Stomach (tissue), 9 donors: ENCODE measurements around the gene CDCP2. TPM values are rescaled to one million over a fixed set of nuclear protein-coding genes. Genes with fewer than 3 reads are reported as not detected.

Experiments
- DNase-seq, 2 donors: peaks; one replicate each; pipeline versions ENCODE4 v3.0.0 to v3.0.0-alpha.2; 2013 to 2019
- H3K27ac ChIP-seq, 5 donors: fragments of 200-600 bp in 4 of 5; sonication (generic) in 4 of 5; one replicate each; pipeline ENCODE4 v1.5.1; 2013 to 2019; ENCODE audit warnings: mild to moderate bottlenecking in 1 of 5, moderate library complexity in 1 of 5
- H3K27me3 ChIP-seq, 3 donors: fragments of 200-600 bp; sonication (generic); one replicate each; pipeline ENCODE4 v1.5.1; 2017 to 2019; ENCODE audit warnings: mixed run types in 1 of 3
- H3K36me3 ChIP-seq, 4 donors: fragments of 200-600 bp; sonication (generic); 1 replicate in 3 of 4; 2 replicates in 1 of 4; pipeline ENCODE4 v1.5.1; 2016 to 2019
- H3K4me1 ChIP-seq, 4 donors: fragments of 200-600 bp; sonication (generic); one replicate each; pipeline ENCODE4 v1.5.1; 2016 to 2019
- H3K4me3 ChIP-seq, 4 donors: fragments of 200-600 bp; sonication (generic) in 3 of 4; one replicate each; pipeline ENCODE4 v1.5.1; 2016 to 2019; ENCODE audit warnings: mild to moderate bottlenecking in 1 of 4
- H3K9me3 ChIP-seq, 4 donors: fragments of 200-600 bp; sonication (generic); one replicate each; pipeline ENCODE4 v1.5.1; 2016 to 2019
- CTCF ChIP-seq, 7 experiments: fragments of 450-650 bp in 4 of 7; fragments of 200-600 bp in 3 of 7; sonication (generic) in 3 of 7; IDR thresholded peaks; one replicate each; pipeline ENCODE4 v1.5.1; 2016 to 2019; ENCODE audit warnings: antibody characterized with exemption in 7 of 7, control low read depth in 2 of 7, mild to moderate bottlenecking in 1 of 7
- EP300 ChIP-seq: sonication (generic); formaldehyde crosslinking; IDR thresholded peaks from one replicate; pipeline ENCODE4 v1.6.1; 2017; ENCODE audit warnings: antibody characterized with exemption
- POLR2A ChIP-seq, 4 donors: fragments of 450-650 bp; IDR thresholded peaks; one replicate each; pipeline ENCODE4 v1.6.1; 2016; ENCODE audit warnings: antibody characterized with exemption in 4 of 4, control low read depth in 2 of 4, mild to moderate bottlenecking in 1 of 4, moderate library complexity in 1 of 4
- POLR2AphosphoS5 ChIP-seq, 3 donors: sonication (generic); formaldehyde crosslinking; IDR thresholded peaks; one replicate each; pipeline ENCODE4 v1.6.1; 2016; ENCODE audit warnings: antibody characterized with exemption in 3 of 3
- WGBS, 5 donors: extraction: QIAGEN DNeasy Blood & Tissue Kit in 3 of 5; methylation state at CpG; one replicate each; pipeline versions ENCODE4 v1.1.5 to v1.1.7; 2013 to 2018; 5-methylcytosine and 5-hydroxymethylcytosine counted together
- intact Hi-C: fragments of 100-400 bp; cut with DNase I; formaldehyde crosslinking; loops from one replicate; pipeline ENCODE4 v1.15.1; 2023; ENCODE audit warnings: low total_unique reads
- polyA plus RNA-seq, 3 donors: library from polyadenylated mRNA; stranded (reverse); fragments of 200-250 nt; gene quantifications; one replicate each; pipeline ENCODE4 v1.2.3, GENCODE V29; 2013
- total RNA-seq, 5 donors: library from RNA; depleted of rRNA; stranded (reverse); fragments of >200 nt; gene quantifications; one replicate each; pipeline versions ENCODE4 v1.1.0 to v1.2.3, GENCODE V29; 2014 to 2016
- donor health status: healthy with polysubstance abuse.
- donor health status: Bipolar disorder and iron deficiency.
- donor health status: healthy.

Gene CDCP2
- total and polyA plus RNA-seq, 8 donors = 0.18 to 0.58 TPM; not detected in 6

GRCh38 chr1:54112027-54112426 is 40.8 kb downstream of the CDCP2 start:
- H3K4me3 ChIP-seq = no peak overlapping the region
- no peak for DNase-seq
- peaks cover 0 to 17% (median 9%) of the 10 kb centered on the region in 4 donors for H3K4me1 ChIP-seq
- intact Hi-C loops = no loop called here
- TF ChIP-seq EP300 (no peak), POLR2A (IDR thresholded peaks at IDR 0.05) (no peak), CTCF (IDR thresholded peaks at IDR 0.05) (no peak)
- 92 to 96% (median 94%) methylated on average over 7 of the region's 7 CpGs for WGBS, 5 donors
- no peaks in the 10 kb centered on the region for H3K9me3 ChIP-seq
- H3K27ac ChIP-seq = no peak overlapping the region
- no peaks in the 10 kb centered on the region for H3K36me3 ChIP-seq
- H3K27me3 ChIP-seq = no peaks in the 10 kb centered on the region

GRCh38 chr1:54111624-54112023 is 41.2 kb downstream of the CDCP2 start:
- no peaks in the 10 kb centered on the region for H3K27me3 ChIP-seq
- no peak overlapping the region for H3K27ac ChIP-seq
- no peak overlapping the region for H3K4me3 ChIP-seq
- no peaks in the 10 kb centered on the region for H3K36me3 ChIP-seq
- no peak for DNase-seq
- H3K9me3 ChIP-seq = no peaks in the 10 kb centered on the region
- WGBS, 5 donors = 73 to 96% (median 96%) methylated on average over 3 of the region's 3 CpGs
- intact Hi-C loops = no loop called here
- TF ChIP-seq POLR2A (IDR thresholded peaks at IDR 0.05) = no peak
- TF ChIP-seq EP300 = no peak
- no peak for TF ChIP-seq CTCF (IDR thresholded peaks at IDR 0.05)
- no peak for TF ChIP-seq POLR2AphosphoS5 (IDR thresholded peaks at IDR 0.05)
- peaks cover 0 to 16% (median 9%) of the 10 kb centered on the region in 4 donors for H3K4me1 ChIP-seq

- DNase-seq = no peak
- TF ChIP-seq CTCF (IDR thresholded peaks at IDR 0.05) (no peak), EP300 (no peak), POLR2AphosphoS5 (IDR thresholded peaks at IDR 0.05) (no peak), POLR2A (IDR thresholded peaks at IDR 0.05) (no peak)
- no peaks in the 10 kb centered on the region for H3K27me3 ChIP-seq
- no peaks in the 10 kb centered on the region for H3K9me3 ChIP-seq
- no peaks in the 10 kb centered on the region for H3K36me3 ChIP-seq
- intact Hi-C loops = no loop called here
- peaks cover 0 to 12% (median 7%) of the 10 kb centered on the region in 4 donors for H3K4me1 ChIP-seq
- WGBS, 5 donors = 89 to 94% (median 92%) methylated on average over 10 of the region's 10 CpGs
- H3K27ac ChIP-seq = no peak overlapping the region
- H3K4me3 ChIP-seq = no peak overlapping the region
These were observed 41.8 kb downstream of the CDCP2 start for GRCh38 chr1:54110996-54111395.

- Histone ChIP-seq H3K4me3 (no peak overlapping the region), H3K27me3 (no peaks in the 10 kb centered on the region), H3K27ac (no peak overlapping the region), H3K36me3 (no peaks in the 10 kb centered on the region), H3K4me1 (peaks cover 0 to 12% (median 7%) of the 10 kb centered on the region in 4 donors), H3K9me3 (no peaks in the 10 kb centered on the region)
- peak; percentile 53 to 55 for DNase-seq
- WGBS, 5 donors = 40 to 61% (median 52%) methylated on average over 6 of the region's 6 CpGs
- intact Hi-C loops = no loop called here
- TF ChIP-seq POLR2AphosphoS5 (IDR thresholded peaks at IDR 0.05) = no peak
- no peak for TF ChIP-seq EP300
- TF ChIP-seq POLR2A (IDR thresholded peaks at IDR 0.05) = no peak
- TF ChIP-seq CTCF (IDR thresholded peaks at IDR 0.05) = no peak
These were observed 43.4 kb downstream of the CDCP2 start for GRCh38 chr1:54109129-54110090.
